ENCODE measurements around the gene DLST. TPM values are rescaled to one million over a fixed set of nuclear protein-coding genes. Genes with fewer than 3 reads are reported as not detected.

Gene DLST
- total and polyA plus RNA-seq, 2 of the 4 experiments (the other 2 are of a cell fraction): 58.6 to 119 TPM

GRCh38 chr14:74865156-74865555, 16.6 kb upstream of the DLST start:
- DNase-seq (no peak), ATAC-seq (ENCODE audit: low read depth) (no peak)
- dilution Hi-C loops (cut with HindIII; ENCODE audit: low sequenced_read_pairs, unreplicated experiment) (no loop called here), in situ Hi-C loops (cut with MboI; ENCODE audit: low sequenced_read_pairs) (no loop called here), intact Hi-C loops (cut with micrococcal nuclease) (no loop called here)
- H2BK5ac ChIP-seq (ENCODE audit: low read depth, low read length, poor library complexity, severe bottlenecking): no peak overlapping the region
- no peak overlapping the region for H3K9ac ChIP-seq (ENCODE audit: low read depth, low read length)
- H2AFZ ChIP-seq (replicated peaks; ENCODE audit: low read length, poor library complexity): no peak overlapping the region
- peaks cover 8% of the 10 kb centered on the region for H3K27me3 ChIP-seq (ENCODE audit: control insufficient read depth, insufficient read depth, low read length)
- H3K56ac ChIP-seq (ENCODE audit: extremely low read depth, insufficient read depth, low read length): no peak overlapping the region
- H2BK120ac ChIP-seq (ENCODE audit: low read depth, low read length): no peak overlapping the region
- H4K91ac ChIP-seq (ENCODE audit: insufficient read depth, low read depth, low read length): no peak overlapping the region
- H3K4me3 ChIP-seq (ENCODE audit: insufficient read depth, low read depth, low read length): no peak overlapping the region
- peaks cover 2% of the 10 kb centered on the region; the same call in 1 of the 2 replicates for H3K4me1 ChIP-seq (ENCODE audit: control insufficient read depth, insufficient read depth, low read length)
- H4K20me1 ChIP-seq (ENCODE audit: insufficient read depth, low read length): no peaks in the 10 kb centered on the region
- no peak overlapping the region for H2BK15ac ChIP-seq (ENCODE audit: low read depth, low read length)
- no peak overlapping the region for H2AK9ac ChIP-seq (replicated peaks; ENCODE audit: low read depth, low read length, poor library complexity)
- WGBS, 2 experiments (ENCODE audit: extremely low coverage in 2 of 2, insufficient read length in 1 of 2): 100% methylated on average over 1 of the region's 5 CpGs; no CpG with 5 or more reads in 1 of the 2 experiments
- no peak overlapping the region for H4K5ac ChIP-seq (ENCODE audit: low read depth, low read length)
- BruUV-seq (replicated peaks): no TSS peak
- no peak overlapping the region for H3K14ac ChIP-seq (replicated peaks; ENCODE audit: low read depth, low read length)
- POLR2A ChIA-PET (ENCODE audit: unreplicated experiment): no interaction called here
- no peak overlapping the region for H3K23ac ChIP-seq (ENCODE audit: low read depth, low read length)
- no peak overlapping the region for H3K18ac ChIP-seq (ENCODE audit: low read depth, low read length)
- no peaks in the 10 kb centered on the region for H3K9me1 ChIP-seq (ENCODE audit: insufficient read depth, low read length)
- no peak overlapping the region for H3K4me2 ChIP-seq (ENCODE audit: low read depth, low read length)
- TF ChIP-seq CEBPB (IDR thresholded peaks at IDR 0.05; ENCODE audit: low read depth, low read length) (no peak), MAZ (IDR thresholded peaks at IDR 0.05; ENCODE audit: borderline replicate concordance, low read depth, low read length) (no peak), RAD21 (IDR thresholded peaks at IDR 0.05; ENCODE audit: low read length) (no peak), SMC3 (IDR thresholded peaks at IDR 0.05; ENCODE audit: low read depth, low read length) (no peak), CHD1 (IDR thresholded peaks at IDR 0.05; ENCODE audit: low read depth, low read length) (no peak), MAFK (IDR thresholded peaks at IDR 0.05; ENCODE audit: low read depth, low read length) (no peak), FOS (IDR thresholded peaks at IDR 0.05; ENCODE audit: low read depth, low read length) (no peak), POLR2A (IDR thresholded peaks at IDR 0.05; ENCODE audit: low read depth, low read length) (no peak), CTCF (conservative IDR thresholded peaks at IDR 0.05; ENCODE audit: low read depth, low read length) (no peak), RFX5 (IDR thresholded peaks at IDR 0.05; ENCODE audit: low read depth, low read length) (no peak), NFE2L2 (IDR thresholded peaks at IDR 0.05; ENCODE audit: low read depth, low read length) (no peak), RCOR1 (IDR thresholded peaks at IDR 0.05; ENCODE audit: insufficient replicate concordance, low read length) (no peak), MXI1 (IDR thresholded peaks at IDR 0.05; ENCODE audit: borderline replicate concordance, low read depth, low read length) (no peak), BHLHE40 (IDR thresholded peaks at IDR 0.05; ENCODE audit: low read depth, low read length) (no peak)
- TF ChIP-seq, protein P1, sequence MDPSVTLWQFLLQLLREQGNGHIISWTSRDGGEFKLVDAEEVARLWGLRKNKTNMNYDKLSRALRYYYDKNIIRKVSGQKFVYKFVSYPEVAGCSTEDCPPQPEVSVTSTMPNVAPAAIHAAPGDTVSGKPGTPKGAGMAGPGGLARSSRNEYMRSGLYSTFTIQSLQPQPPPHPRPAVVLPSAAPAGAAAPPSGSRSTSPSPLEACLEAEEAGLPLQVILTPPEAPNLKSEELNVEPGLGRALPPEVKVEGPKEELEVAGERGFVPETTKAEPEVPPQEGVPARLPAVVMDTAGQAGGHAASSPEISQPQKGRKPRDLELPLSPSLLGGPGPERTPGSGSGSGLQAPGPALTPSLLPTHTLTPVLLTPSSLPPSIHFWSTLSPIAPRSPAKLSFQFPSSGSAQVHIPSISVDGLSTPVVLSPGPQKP (IDR thresholded peaks at IDR 0.05; ENCODE audit: borderline replicate concordance, low read depth, low read length): no peak
- TF ChIP-seq, protein P2, sequence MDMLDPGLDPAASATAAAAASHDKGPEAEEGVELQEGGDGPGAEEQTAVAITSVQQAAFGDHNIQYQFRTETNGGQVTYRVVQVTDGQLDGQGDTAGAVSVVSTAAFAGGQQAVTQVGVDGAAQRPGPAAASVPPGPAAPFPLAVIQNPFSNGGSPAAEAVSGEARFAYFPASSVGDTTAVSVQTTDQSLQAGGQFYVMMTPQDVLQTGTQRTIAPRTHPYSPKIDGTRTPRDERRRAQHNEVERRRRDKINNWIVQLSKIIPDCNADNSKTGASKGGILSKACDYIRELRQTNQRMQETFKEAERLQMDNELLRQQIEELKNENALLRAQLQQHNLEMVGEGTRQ (IDR thresholded peaks at IDR 0.05; ENCODE audit: low read depth, low read length): no peak
- no peaks in the 10 kb centered on the region for H3K79me1 ChIP-seq (ENCODE audit: low read depth in 1 of 2, low read length in 2 of 2)
- no peak overlapping the region for H4K8ac ChIP-seq (ENCODE audit: low read depth in 2 of 2, low read length in 2 of 2)
- no peak overlapping the region for H2BK20ac ChIP-seq (ENCODE audit: low read depth, low read length)
- no peak overlapping the region for H3K4ac ChIP-seq (ENCODE audit: low read depth, low read length)
- H2AK5ac ChIP-seq (ENCODE audit: low read depth, low read length): no peak overlapping the region
- CTCF ChIA-PET: no interaction called here
- no peaks in the 10 kb centered on the region for H3K36me3 ChIP-seq (ENCODE audit: control insufficient read depth, insufficient read depth, low read length)
- no peaks in the 10 kb centered on the region for H3K9me3 ChIP-seq (ENCODE audit: control insufficient read depth, insufficient read depth, low read length)
- H3K27ac ChIP-seq (ENCODE audit: insufficient read depth, low read length): no peak overlapping the region

Measured in IMR-90 (cell line).